ENCODE measurements around the gene MAP1LC3A.
A peak's percentile ranks its signal among the peaks of the same experiment; 100 is the strongest.

MAP1LC3A gene

GRCh38 chr20:34577061-34577460, 18.5 kb downstream of the MAP1LC3A start:
- no peak overlapping the region for H3K4me3 ChIP-seq (ENCODE audit: low read depth, low read length)
- TF ChIP-seq, protein P1, sequence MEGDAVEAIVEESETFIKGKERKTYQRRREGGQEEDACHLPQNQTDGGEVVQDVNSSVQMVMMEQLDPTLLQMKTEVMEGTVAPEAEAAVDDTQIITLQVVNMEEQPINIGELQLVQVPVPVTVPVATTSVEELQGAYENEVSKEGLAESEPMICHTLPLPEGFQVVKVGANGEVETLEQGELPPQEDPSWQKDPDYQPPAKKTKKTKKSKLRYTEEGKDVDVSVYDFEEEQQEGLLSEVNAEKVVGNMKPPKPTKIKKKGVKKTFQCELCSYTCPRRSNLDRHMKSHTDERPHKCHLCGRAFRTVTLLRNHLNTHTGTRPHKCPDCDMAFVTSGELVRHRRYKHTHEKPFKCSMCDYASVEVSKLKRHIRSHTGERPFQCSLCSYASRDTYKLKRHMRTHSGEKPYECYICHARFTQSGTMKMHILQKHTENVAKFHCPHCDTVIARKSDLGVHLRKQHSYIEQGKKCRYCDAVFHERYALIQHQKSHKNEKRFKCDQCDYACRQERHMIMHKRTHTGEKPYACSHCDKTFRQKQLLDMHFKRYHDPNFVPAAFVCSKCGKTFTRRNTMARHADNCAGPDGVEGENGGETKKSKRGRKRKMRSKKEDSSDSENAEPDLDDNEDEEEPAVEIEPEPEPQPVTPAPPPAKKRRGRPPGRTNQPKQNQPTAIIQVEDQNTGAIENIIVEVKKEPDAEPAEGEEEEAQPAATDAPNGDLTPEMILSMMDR (IDR thresholded peaks at IDR 0.05; ENCODE audit: low read depth, low read length): no peak

DNA sequence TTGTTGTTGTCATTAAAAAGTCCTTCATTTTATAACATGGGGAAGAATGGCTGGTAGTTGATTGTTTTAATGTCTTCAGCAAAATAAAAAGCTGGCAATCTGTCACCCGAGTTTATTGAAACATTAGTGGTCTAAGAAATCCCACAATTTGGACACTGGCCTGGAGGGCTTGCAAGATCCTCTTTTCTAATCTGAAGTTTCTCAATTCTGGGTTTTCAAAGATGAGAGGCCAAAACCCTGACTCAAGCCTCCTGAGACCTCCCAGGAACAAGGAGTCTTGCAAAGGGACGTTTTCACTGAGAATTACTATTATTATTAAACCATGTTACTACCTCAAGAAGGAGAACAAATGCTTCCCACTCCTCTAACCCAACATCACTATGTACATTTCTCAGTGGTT, 19.5 kb downstream of the MAP1LC3A start:
- H3K4me3 ChIP-seq (ENCODE audit: low read depth, low read length): no peak overlapping the region
- TF ChIP-seq, protein P1 (IDR thresholded peaks at IDR 0.05; ENCODE audit: low read depth, low read length): no peak

GRCh38 chr20:34578521-34578920, 20.0 kb downstream of the MAP1LC3A start:
- TF ChIP-seq, protein P1 (IDR thresholded peaks at IDR 0.05; ENCODE audit: low read depth, low read length): no peak
- no peak overlapping the region for H3K4me3 ChIP-seq (ENCODE audit: low read depth, low read length)

- TF ChIP-seq, protein P1 (IDR thresholded peaks at IDR 0.05; ENCODE audit: low read depth, low read length): peak; percentile 77
- H3K4me3 ChIP-seq (ENCODE audit: low read depth, low read length): no peak overlapping the region
These were observed 20.9 kb downstream of the MAP1LC3A start for GRCh38 chr20:34579191-34579978.

DNA sequence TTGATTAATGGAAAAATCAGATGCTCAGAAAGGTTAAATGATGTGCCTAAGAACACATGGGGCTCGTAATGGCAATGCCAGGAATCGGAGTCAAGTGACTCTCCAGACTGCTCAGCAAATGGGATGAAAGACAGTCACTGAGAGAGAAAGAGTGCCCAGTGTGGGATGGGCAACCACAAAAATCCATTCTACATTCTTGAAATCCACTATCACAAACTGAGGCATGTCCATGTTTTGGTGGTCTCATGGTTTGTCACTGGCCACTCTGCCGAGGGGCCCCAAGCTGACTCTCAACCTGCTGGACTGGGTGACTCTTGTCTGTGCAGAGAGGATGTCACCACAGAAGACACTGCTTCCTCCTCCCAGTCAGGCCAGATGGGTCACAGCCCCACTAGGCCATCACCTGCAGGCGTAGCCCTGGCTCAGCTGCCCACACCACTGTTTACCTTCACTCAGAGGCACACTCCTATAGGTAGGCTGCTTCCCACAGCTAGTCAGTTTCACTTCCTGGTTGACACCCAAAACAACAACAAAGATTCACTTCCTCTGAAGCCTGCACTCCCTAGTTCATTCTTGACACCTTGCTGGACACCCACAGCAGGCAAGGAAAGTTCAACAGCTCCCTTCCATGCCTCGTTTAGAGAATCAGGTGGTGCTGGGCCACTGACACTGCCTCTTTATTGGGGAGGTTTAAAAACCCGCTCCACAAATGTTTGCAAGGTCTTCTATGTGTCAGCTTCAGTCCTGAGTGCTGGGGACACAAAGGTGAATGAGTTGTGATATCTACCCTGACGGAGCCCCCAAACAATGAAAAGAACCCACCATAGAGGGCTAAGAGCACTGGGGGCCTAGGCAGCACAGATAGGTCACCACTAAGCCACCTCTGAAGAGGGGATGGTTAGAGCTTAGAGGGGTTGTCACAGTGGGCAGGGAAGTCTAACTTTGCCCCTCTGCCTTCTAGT, 21.7 kb downstream of the MAP1LC3A start:
- TF ChIP-seq, protein P1 (IDR thresholded peaks at IDR 0.05; ENCODE audit: low read depth, low read length): no peak
- no peak overlapping the region for H3K4me3 ChIP-seq (ENCODE audit: low read depth, low read length)

- no peak overlapping the region for H3K4me3 ChIP-seq (ENCODE audit: low read depth, low read length)
- TF ChIP-seq, protein P1 (IDR thresholded peaks at IDR 0.05; ENCODE audit: low read depth, low read length): no peak
These were observed 23.0 kb downstream of the MAP1LC3A start for GRCh38 chr20:34581341-34582184.
